Activated T-cell treated with anti-CD3 and anti-CD28 coated beads, Interleukin-2, amount 50 U/mL, for 24 hours (primary cell): ENCODE data around the gene TOR4A.

Experiments
- DNase-seq: peaks from one replicate; pipeline ENCODE4 v3.0.0-alpha.2; 2020
- H3K27ac Mint-ChIP-seq: 2 replicates; pipeline ENCODE4 v1.8.0; 2020; ENCODE audit warnings: mild to moderate bottlenecking, mixed read lengths
- H3K27me3 Mint-ChIP-seq: 2 replicates; pipeline ENCODE4 v1.8.0; 2020; ENCODE audit warnings: mixed read lengths
- H3K36me3 Mint-ChIP-seq: 2 replicates; pipeline ENCODE4 v1.8.0; 2020; ENCODE audit warnings: low read depth, mixed read lengths
- H3K4me1 Mint-ChIP-seq: 2 replicates; pipeline ENCODE4 v1.8.0; 2020; ENCODE audit warnings: low read depth, mixed read lengths
- H3K4me3 Mint-ChIP-seq: 2 replicates; pipeline ENCODE4 v1.8.0; 2020; ENCODE audit warnings: mild to moderate bottlenecking, moderate library complexity, mixed read lengths
- H3K9me3 Mint-ChIP-seq: 2 replicates; pipeline ENCODE4 v1.8.0; 2020; ENCODE audit warnings: mixed read lengths

TOR4A gene

DNA sequence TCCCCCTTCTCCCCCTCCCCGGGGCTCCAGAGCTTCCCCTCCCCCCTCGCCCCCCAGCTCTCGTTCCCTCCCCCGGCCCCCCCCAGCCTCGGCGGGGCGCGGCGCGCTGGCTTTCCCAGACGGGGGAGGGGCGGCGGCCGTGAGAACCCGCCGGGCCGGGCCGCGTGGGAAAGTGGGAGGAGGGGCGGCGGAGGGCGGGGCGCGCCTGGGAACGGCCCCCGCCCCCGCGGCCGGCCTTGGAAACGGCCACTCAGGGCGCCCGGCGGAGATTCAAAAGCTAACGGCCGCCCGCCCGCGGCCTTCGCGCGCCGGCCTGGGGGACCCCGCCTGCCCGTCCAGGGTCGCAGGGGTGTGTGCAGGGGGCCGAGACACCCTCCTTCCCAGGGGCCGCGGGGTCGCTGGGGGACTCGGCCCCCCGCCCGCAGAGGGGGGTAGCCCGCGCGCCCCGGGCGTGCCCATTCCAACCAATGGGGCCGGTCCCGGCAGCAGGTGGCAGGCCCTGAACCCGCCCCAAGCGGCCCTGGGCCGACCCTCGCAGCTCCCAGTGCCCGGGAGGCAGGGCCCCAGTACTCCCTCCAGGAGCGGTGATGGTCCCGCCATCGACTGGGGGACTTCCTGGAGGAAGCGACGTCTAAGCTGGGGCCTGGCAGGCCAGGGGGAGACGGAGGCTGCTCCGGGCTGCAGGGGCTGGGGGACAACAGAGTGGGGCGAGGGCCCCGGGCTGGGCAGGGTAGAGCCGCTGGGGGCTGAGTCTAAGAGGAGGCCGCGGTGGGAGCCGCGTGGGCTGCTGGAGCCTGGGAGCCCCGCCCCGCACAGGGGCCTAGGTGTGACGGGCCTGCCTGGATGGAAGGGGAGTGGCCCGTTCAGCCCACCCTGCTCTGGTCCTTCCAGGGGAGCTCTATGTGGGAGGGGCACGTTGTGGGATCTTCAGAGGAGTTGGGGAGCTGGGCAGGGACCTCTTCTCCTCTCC is 38.8 kb downstream of the TOR4A start:
- Mint-ChIP-seq H3K4me1 (peaks cover 9% of the 10 kb centered on the region), H3K27me3 (peaks cover 3% of the 10 kb centered on the region), H3K4me3 (no peak overlapping the region), H3K27ac (no peak overlapping the region), H3K36me3 (no peaks in the 10 kb centered on the region), H3K9me3 (no peaks in the 10 kb centered on the region)
- DNase-seq: no peak

DNA sequence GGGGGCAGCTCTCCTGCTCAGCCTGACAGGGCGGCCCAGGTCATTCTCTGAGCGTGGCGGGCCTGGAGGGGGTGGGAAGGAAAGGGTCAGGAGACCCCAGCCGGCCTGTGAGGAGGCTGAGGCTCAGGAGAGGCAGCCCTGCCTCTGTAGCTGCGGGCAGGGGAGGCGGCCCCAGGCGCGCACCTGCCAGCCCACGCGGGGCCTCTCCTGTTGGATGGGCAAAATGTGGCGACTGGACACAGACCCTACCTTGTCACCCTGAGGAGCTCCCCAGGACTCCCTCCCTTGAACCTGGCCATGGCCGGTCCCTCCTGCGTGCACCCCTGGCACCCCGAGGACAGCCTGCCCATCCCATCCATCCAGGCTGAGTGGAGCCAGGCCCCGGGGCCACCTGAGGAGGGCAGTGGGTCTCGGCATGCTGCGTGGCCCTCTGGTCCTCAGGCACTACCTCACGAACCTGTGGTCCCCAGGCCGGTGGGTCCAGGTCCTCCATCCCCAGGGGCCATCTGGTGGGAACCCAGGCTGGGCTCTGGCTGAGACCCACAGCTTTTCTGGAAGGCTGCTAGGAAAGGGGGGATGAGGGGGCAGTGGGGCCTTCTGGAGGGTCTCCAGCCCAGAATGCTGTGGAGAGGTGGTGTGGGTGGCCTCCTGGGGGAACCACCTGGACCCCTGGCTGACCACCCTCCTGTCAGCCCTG is 39.6 kb downstream of the TOR4A start:
- Mint-ChIP-seq H3K4me3 (no peak overlapping the region), H3K27me3 (peaks cover 5% of the 10 kb centered on the region), H3K9me3 (no peaks in the 10 kb centered on the region), H3K36me3 (no peaks in the 10 kb centered on the region), H3K27ac (no peak overlapping the region), H3K4me1 (peaks cover 9% of the 10 kb centered on the region)
- DNase-seq: no peak

GRCh38 chr9:137317718-137318511 is 40.4 kb downstream of the TOR4A start:
- Mint-ChIP-seq H3K9me3 (no peaks in the 10 kb centered on the region), H3K36me3 (no peaks in the 10 kb centered on the region), H3K27me3 (peaks cover 6% of the 10 kb centered on the region), H3K27ac (no peak overlapping the region), H3K4me1 (peaks cover 9% of the 10 kb centered on the region), H3K4me3 (no peak overlapping the region)
- DNase-seq: no peak

GRCh38 chr9:137318602-137319001 is 41.1 kb downstream of the TOR4A start:
- Mint-ChIP-seq H3K27ac (no peak overlapping the region), H3K9me3 (no peaks in the 10 kb centered on the region), H3K4me3 (no peak overlapping the region), H3K27me3 (peaks cover 6% of the 10 kb centered on the region), H3K4me1 (peaks cover 9% of the 10 kb centered on the region), H3K36me3 (no peaks in the 10 kb centered on the region)
- no peak for DNase-seq

DNA sequence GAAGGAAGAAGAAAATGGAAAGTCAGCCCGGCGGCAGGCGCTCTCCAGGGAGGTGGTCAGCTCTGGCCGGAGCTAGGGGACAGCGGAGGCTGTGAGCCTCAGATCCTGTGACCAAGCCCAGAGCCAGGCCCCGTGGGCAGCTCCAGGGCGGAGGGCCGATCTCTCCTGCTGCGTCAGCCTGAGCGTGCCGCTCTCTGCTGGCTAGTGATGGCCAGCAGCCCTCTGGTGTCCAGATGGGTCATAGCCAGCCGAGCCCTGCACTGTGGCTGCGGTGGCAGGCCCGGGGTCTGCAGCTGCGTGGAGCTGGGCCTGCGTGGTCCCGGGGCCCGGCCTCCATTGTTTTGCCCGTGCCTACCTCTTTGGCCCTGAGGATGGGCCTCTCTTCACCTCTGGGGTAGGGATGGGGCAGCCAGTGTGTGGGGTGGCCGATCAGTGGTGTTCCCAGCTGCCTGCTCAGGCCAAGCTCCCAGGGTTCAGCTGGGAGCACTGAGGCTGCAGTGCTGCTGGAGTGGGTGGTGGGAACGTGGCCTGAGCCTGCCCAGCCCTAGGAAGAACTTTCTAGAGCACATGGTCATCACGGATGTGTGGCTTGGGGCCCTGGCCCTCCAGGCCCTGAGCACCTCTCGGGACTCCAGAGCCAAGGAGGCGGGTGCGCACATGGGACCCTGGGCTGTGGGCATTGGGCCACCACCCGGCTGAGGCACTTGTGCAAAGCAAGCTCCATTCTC is 41.6 kb downstream of the TOR4A start:
- H3K36me3 Mint-ChIP-seq: no peaks in the 10 kb centered on the region
- no peak for DNase-seq
- H3K9me3 Mint-ChIP-seq: no peaks in the 10 kb centered on the region
- H3K27me3 Mint-ChIP-seq: peaks cover 6% of the 10 kb centered on the region
- peaks cover 9% of the 10 kb centered on the region for H3K4me1 Mint-ChIP-seq
- no peak overlapping the region for H3K27ac Mint-ChIP-seq
- H3K4me3 Mint-ChIP-seq: no peak overlapping the region

GRCh38 chr9:137319739-137320551 is 42.4 kb downstream of the TOR4A start:
- Mint-ChIP-seq H3K36me3 (no peaks in the 10 kb centered on the region), H3K9me3 (no peaks in the 10 kb centered on the region), H3K27me3 (peaks cover 9% of the 10 kb centered on the region), H3K27ac (no peak overlapping the region), H3K4me3 (no peak overlapping the region), H3K4me1 (peaks cover 9% of the 10 kb centered on the region)
- no peak for DNase-seq

- Mint-ChIP-seq H3K36me3 (no peaks in the 10 kb centered on the region), H3K4me1 (peaks cover 10% of the 10 kb centered on the region), H3K27ac (no peak overlapping the region), H3K9me3 (no peaks in the 10 kb centered on the region), H3K4me3 (no peak overlapping the region), H3K27me3 (peaks cover 12% of the 10 kb centered on the region)
- no peak for DNase-seq
Measured at GRCh38 chr9:137320555-137321384, 43.2 kb downstream of the TOR4A start.

DNA sequence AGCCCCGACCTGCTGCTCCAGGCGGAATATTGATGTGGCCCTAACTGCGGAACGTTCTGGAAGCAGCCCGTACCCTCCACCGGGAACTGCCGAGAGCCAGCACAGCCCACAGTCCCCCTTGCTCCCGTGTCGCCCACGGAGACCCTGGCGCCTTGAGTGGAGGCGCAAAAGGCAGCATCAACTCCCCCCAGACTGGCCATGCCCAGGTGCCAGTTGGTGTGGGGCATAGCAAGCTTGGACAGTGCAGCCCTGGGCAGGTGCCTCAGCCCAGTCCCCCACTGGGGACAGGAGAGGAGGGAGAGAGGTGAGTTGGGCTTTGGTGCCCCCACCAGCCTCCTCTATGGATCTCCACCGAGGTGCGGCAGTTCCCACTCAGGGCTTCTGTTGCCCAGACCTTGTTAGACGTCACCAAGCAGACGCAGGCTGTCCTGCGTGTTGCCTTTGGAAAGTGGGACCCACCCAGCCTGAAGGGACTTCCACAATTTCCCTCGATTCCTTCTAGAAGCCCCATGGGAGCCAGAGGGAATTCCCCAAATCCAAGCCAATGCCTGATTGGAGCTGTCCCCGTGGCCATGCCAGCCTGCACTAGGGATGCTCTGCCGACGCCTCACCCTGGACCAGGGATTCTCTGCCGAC is 44.3 kb downstream of the TOR4A start:
- Mint-ChIP-seq H3K9me3 (peaks cover 3% of the 10 kb centered on the region), H3K36me3 (no peaks in the 10 kb centered on the region), H3K4me3 (no peak overlapping the region), H3K27me3 (peaks cover 21% of the 10 kb centered on the region), H3K27ac (no peak overlapping the region), H3K4me1 (peaks cover 20% of the 10 kb centered on the region)
- DNase-seq: no peak

DNA sequence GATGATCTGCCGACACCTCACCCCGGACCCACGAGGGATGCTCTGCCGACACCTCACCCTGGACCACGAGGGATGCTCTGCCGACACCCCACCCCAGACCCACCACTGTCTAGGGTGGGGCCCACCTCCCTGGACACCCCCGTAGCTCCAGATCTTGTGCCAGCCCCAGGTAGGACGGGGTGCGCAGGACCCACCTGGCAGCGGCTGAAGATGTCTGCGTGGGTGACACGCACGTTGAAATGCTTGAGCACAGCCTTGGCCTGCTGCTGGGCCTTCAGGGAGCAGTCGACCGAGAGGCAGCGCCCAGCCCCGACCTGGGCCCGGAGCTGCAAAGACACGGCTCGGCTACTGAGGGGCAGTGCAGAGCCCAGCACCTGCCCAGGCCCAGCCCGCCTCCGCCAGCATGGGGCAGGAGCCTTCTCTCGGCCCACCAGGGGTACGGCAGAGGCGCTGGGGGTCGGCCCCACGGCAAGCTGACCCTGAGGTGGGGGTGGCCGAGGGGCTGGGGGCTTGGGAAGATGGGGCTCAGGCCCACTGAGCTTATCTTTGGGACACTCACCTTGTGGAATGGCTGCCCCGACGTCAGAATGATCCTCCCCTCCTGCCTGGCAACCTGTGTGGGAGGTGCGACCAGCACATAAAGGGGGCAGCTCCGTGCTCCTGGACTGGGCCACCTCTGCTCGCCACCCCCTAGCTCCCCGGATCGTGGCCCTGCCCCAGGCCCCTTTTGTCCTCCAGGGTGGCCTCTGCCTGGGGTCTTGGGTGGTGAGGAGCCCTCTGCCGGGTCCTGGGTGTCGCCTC is 46.2 kb downstream of the TOR4A start:
- no peak overlapping the region for H3K4me3 Mint-ChIP-seq
- DNase-seq: no peak
- H3K36me3 Mint-ChIP-seq: no peaks in the 10 kb centered on the region

GRCh38 chr9:137325124-137325523 is 47.6 kb downstream of the TOR4A start:
- Mint-ChIP-seq H3K9me3 (peaks cover 15% of the 10 kb centered on the region), H3K27me3 (peaks cover 21% of the 10 kb centered on the region), H3K4me3 (no peak overlapping the region), H3K27ac (no peak overlapping the region), H3K4me1 (peaks cover 26% of the 10 kb centered on the region), H3K36me3 (no peaks in the 10 kb centered on the region)
- no peak for DNase-seq

More for the DNA sequence above, 46.2 kb downstream of the TOR4A start:
- H3K27me3 Mint-ChIP-seq: peaks cover 21% of the 10 kb centered on the region
- H3K9me3 Mint-ChIP-seq: peaks cover 15% of the 10 kb centered on the region
- no peak overlapping the region for H3K27ac Mint-ChIP-seq
- peaks cover 30% of the 10 kb centered on the region for H3K4me1 Mint-ChIP-seq

DNA sequence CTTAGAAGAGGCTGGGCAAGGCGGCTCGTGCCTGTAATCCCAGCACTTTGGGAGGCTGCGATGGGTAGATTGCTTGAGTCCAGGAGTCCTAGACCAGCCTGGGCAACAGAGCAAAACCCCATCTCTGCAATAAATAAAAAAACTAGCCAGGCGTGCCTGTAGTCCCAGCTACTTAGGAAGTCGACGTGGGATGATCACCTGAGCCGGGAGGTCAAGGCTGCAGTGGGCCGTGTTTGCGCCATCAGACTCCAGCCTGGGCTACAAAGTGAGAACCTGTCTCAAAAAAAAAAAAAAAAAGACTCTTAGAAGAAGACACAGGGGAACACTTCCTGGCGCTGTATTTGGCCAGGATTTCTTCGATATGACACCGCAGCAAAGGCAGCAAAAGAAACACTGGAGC is 48.3 kb downstream of the TOR4A start:
- Mint-ChIP-seq H3K4me3 (no peak overlapping the region), H3K36me3 (no peaks in the 10 kb centered on the region), H3K4me1 (peaks cover 22% of the 10 kb centered on the region), H3K9me3 (peaks cover 15% of the 10 kb centered on the region), H3K27ac (no peak overlapping the region), H3K27me3 (peaks cover 21% of the 10 kb centered on the region)
- DNase-seq: no peak
